ENCODE results near the gene TRIO. TPM values are rescaled to one million over a fixed set of nuclear protein-coding genes. Genes with fewer than 3 reads are reported as not detected.

The TRIO gene
- total and polyA plus RNA-seq, 11 donors, result 35.2 to 99.1 (median 58.4) TPM

DNA sequence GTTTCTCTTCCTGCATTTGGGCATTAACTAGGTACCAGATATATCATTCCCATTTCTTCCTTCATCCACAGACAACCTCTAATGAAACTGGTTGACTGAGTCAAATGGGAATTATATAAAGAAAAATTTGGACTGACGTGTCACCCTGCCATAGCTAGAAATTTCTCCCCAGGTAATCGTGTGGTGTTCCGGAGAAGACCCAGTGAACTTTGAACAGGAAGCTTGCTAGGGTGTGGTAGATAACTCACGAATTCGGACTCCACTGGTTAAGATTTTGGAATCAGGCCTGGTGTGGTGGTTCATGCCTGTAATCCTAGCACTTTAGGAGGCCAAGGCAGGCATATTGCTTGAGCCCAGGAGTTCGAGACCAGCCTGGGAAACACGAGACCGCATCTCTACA is 324.1 kb downstream of the TRIO start:
- Histone ChIP-seq H3K4me1 (peaks cover 0 to 17% (median 0%) of the 10 kb centered on the region in 12 donors), H3K36me3 (peaks cover 3 to 100% (median 75%) of the 10 kb centered on the region in 9 donors)
- intact Hi-C loops (cut with DNase I), result loop anchor here in 2 of 10 donors (5.0 to 10.0 kb wide), 2 partner anchors 62 to 70 kb away; no protein-coding TSS in a partner anchor

GRCh38 chr5:14467886-14468285 is 324.7 kb downstream of the TRIO start:
- WGBS, 4 donors, result 74 to 91% (median 81%) methylated on average over 5 of the region's 5 CpGs

More for the DNA sequence above, 324.1 kb downstream of the TRIO start:
- no peak for TF ChIP-seq POLR2A (IDR thresholded peaks at IDR 0.05)
- TF ChIP-seq CTCF (IDR thresholded peaks at IDR 0.05), result no peak
- WGBS, 4 donors, result 78 to 85% (median 81%) methylated on average over 8 of the region's 8 CpGs
- DNase-seq (no peak), ATAC-seq (no peak)
- no peak overlapping the region for H3K4me3 ChIP-seq
- H3K27ac ChIP-seq, result no peak overlapping the region
- no peaks in the 10 kb centered on the region for H3K27me3 ChIP-seq
- no peaks in the 10 kb centered on the region for H3K9me3 ChIP-seq

DNA sequence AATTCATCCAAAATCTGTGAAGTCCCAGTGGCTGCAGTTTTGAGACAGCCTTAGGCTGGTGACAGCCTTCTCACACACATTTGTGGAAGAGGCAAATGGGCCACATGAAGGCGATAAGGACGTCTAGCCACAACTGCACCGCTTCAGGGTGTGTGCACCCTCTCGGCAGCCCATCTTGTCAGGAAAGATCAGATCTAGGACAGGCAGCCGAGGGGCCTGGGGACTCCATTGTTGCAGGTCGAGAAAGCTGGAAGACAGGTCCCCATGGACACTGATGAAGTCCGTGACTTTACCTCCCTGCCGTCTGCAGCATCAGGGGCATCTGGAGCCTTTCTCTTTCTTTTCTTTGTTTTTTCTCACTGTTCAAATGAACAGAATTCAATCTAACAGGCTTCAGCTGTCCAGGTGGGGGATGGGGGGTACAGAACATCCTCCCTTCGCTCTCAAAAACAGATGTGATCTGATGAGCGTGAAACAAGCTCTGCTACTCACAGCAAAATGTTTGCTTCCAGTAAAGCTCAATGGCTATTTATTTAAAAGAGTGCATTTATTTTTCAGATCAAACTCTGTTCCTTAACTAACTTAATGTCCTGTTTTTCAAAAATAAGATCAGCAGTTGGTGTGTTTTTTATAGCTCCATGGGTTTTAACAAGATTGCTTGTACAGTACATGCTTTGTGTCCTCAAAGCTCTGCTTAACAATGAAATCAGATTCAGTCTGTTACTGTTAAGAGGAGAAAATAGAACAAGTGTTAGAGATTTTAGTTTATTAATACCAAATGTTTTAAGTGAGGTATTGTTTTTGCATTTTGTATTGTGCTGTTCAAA is 326.6 kb downstream of the TRIO start:
- H3K4me1 ChIP-seq, result no peaks in the 10 kb centered on the region
- no peak overlapping the region for H3K4me3 ChIP-seq
- DNase-seq (no peak), ATAC-seq (no peak)
- WGBS, 4 donors, result 72 to 84% (median 74%) methylated on average over 10 of the region's 10 CpGs
- no peaks in the 10 kb centered on the region for H3K27me3 ChIP-seq
- intact Hi-C loops (cut with DNase I), result loop anchor here in 2 of 10 donors (5.0 to 10.0 kb wide), 2 partner anchors 65 to 72 kb away; no protein-coding TSS in a partner anchor
- no peak for TF ChIP-seq CTCF (IDR thresholded peaks at IDR 0.05)
- TF ChIP-seq POLR2A (IDR thresholded peaks at IDR 0.05), result no peak
- no peaks in the 10 kb centered on the region for H3K9me3 ChIP-seq
- peaks cover 0 to 100% (median 82%) of the 10 kb centered on the region in 9 donors for H3K36me3 ChIP-seq
- no peak overlapping the region for H3K27ac ChIP-seq

More at GRCh38 chr5:14467886-14468285, 324.7 kb downstream of the TRIO start:
- DNase-seq (no peak), ATAC-seq (no peak)
- intact Hi-C loops (cut with DNase I), result loop anchor here in 2 of 10 donors (5.0 to 10.0 kb wide), 2 partner anchors 63 to 71 kb away; no protein-coding TSS in a partner anchor
- Histone ChIP-seq H3K27ac (no peak overlapping the region), H3K4me3 (no peak overlapping the region), H3K9me3 (no peaks in the 10 kb centered on the region), H3K27me3 (no peaks in the 10 kb centered on the region), H3K4me1 (peaks cover 0 to 15% (median 0%) of the 10 kb centered on the region in 12 donors), H3K36me3 (peaks cover 3 to 100% (median 75%) of the 10 kb centered on the region in 9 donors)
- no peak for TF ChIP-seq CTCF (IDR thresholded peaks at IDR 0.05)
- no peak for TF ChIP-seq POLR2A (IDR thresholded peaks at IDR 0.05)

DNA sequence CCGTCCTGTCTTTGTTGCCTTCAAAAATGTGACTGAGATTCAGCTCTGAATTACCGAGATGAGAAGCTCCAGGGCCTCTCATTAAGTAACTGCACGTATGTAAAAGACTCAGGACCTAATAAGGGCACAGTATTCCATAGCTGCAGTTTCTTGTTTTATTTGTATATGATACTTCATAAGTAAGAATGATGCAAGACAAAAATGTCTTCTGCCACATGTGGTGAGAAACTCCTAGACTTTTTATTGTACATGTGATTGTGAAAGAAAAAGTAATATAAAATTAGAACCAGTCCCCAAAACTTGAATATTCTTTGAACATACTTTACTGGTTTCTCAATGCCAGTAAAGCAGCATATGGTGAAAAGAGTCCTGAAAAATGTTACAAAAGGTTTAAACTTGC is 328.4 kb downstream of the TRIO start:
- TF ChIP-seq CTCF (IDR thresholded peaks at IDR 0.05), result no peak
- TF ChIP-seq POLR2A (IDR thresholded peaks at IDR 0.05), result no peak
- peaks cover 0 to 100% (median 82%) of the 10 kb centered on the region in 9 donors for H3K36me3 ChIP-seq
- no peaks in the 10 kb centered on the region for H3K27me3 ChIP-seq
- no peaks in the 10 kb centered on the region for H3K4me1 ChIP-seq
- ATAC-seq, result no peak
- no peak for DNase-seq
- H3K9me3 ChIP-seq, result no peaks in the 10 kb centered on the region
- 87 to 92% (median 89%) methylated on average over 3 of the region's 3 CpGs for WGBS, 4 donors
- intact Hi-C loops (cut with DNase I), result no loop called here
- no peak overlapping the region for H3K27ac ChIP-seq
- no peak overlapping the region for H3K4me3 ChIP-seq
